T-helper 2 cell treated with Interferon-gamma antibody and Interleukin-4, amounts not matched to agents 5 μg/mL and 100 μg/mL, for 36 hours (primary cell): Measurements from ENCODE around the gene PCDHA6.
"Not testable (repeated sequence)": the region's sequence is repeated elsewhere in the genome, so short reads cannot be mapped to it uniquely, and the experiment has no call there.

Source experiments
- DNase-seq: peaks from one replicate; pipeline ENCODE4 v3.0.0; 2021; ENCODE audit warnings: low spot score
- H3K27ac Mint-ChIP-seq: one replicate; pipeline ENCODE4 v1.8.0; 2021; ENCODE audit warnings: mild to moderate bottlenecking, mixed read lengths
- H3K27me3 Mint-ChIP-seq: one replicate; pipeline ENCODE4 v1.8.0; 2021; ENCODE audit warnings: low read depth, mixed read lengths
- H3K36me3 Mint-ChIP-seq: one replicate; pipeline ENCODE4 v1.8.0; 2021; ENCODE audit warnings: low read depth, mixed read lengths
- H3K4me1 Mint-ChIP-seq: one replicate; pipeline ENCODE4 v1.8.0; 2021; ENCODE audit warnings: low read depth, mixed read lengths
- H3K4me3 Mint-ChIP-seq: one replicate; pipeline ENCODE4 v1.8.0; 2022; ENCODE audit warnings: mild to moderate bottlenecking, moderate library complexity, mixed read lengths
- H3K9me3 Mint-ChIP-seq: one replicate; pipeline ENCODE4 v1.8.0; 2021; ENCODE audit warnings: mixed read lengths

PCDHA6 gene

GRCh38 chr5:140835622-140836510 lies 8.1 kb downstream of the PCDHA6 start:
- Mint-ChIP-seq H3K4me1 (no peaks in the 10 kb centered on the region), H3K36me3 (no peaks in the 10 kb centered on the region), H3K4me3 (no peak overlapping the region), H3K27me3 (no peaks in the 10 kb centered on the region), H3K9me3 (peaks cover 27% of the 10 kb centered on the region), H3K27ac (no peak overlapping the region)
- DNase-seq: no peak

GRCh38 chr5:140840978-140841962 lies 13.5 kb downstream of the PCDHA6 start, which contains the start of gene PCDHA8:
TSS of gene PCDHA8 (plus strand) at chr5:140841187. CDS start at chr5:140841322, 135 bp downstream.
- peaks cover 28% of the 10 kb centered on the region for H3K9me3 Mint-ChIP-seq
- H3K27me3 Mint-ChIP-seq: no peaks in the 10 kb centered on the region
- H3K4me1 Mint-ChIP-seq: no peaks in the 10 kb centered on the region
- H3K36me3 Mint-ChIP-seq: no peaks in the 10 kb centered on the region
- no peak within 1 kb of the TSS for H3K27ac Mint-ChIP-seq
- no peak within 1 kb of the TSS for H3K4me3 Mint-ChIP-seq
- DNase-seq: no peak

- Mint-ChIP-seq H3K4me1 (no peaks in the 10 kb centered on the region), H3K27me3 (no peaks in the 10 kb centered on the region), H3K36me3 (no peaks in the 10 kb centered on the region), H3K27ac (no peak overlapping the region), H3K9me3 (peaks cover 39% of the 10 kb centered on the region), H3K4me3 (no peak overlapping the region)
- no peak for DNase-seq
Measured at GRCh38 chr5:140842798-140843733, 15.3 kb downstream of the PCDHA6 start.

GRCh38 chr5:140848139-140849102 lies 20.7 kb downstream of the PCDHA6 start, which contains the start of gene PCDHA9:
TSS of gene PCDHA9 (plus strand) at chr5:140848382. CDS start at chr5:140848496, 114 bp downstream.
- not testable (repeated sequence) for H3K4me1 Mint-ChIP-seq, H3K4me3 Mint-ChIP-seq, DNase-seq, H3K27ac Mint-ChIP-seq, H3K36me3 Mint-ChIP-seq, H3K27me3 Mint-ChIP-seq
- H3K9me3 Mint-ChIP-seq: peaks cover 34% of the 10 kb centered on the region

GRCh38 chr5:140849831-140850634 lies 22.3 kb downstream of the PCDHA6 start:
- not testable (repeated sequence) for H3K27me3 Mint-ChIP-seq, DNase-seq, H3K4me1 Mint-ChIP-seq, H3K36me3 Mint-ChIP-seq, H3K4me3 Mint-ChIP-seq, H3K27ac Mint-ChIP-seq
- H3K9me3 Mint-ChIP-seq: peaks cover 31% of the 10 kb centered on the region

GRCh38 chr5:140855772-140856674 lies 28.3 kb downstream of the PCDHA6 start, which contains the start of gene PCDHA10:
TSS of gene PCDHA10 (plus strand) at chr5:140855897. CDS start at chr5:140856049, 152 bp downstream.
- DNase-seq: no peak
- Mint-ChIP-seq H3K9me3 (peaks cover 44% of the 10 kb centered on the region), H3K27ac (no peak within 1 kb of the TSS)

GRCh38 chr5:140857177-140857986 lies 29.6 kb downstream of the PCDHA6 start:
- DNase-seq: no peak
- H3K36me3 Mint-ChIP-seq: peaks cover 3% of the 10 kb centered on the region
- H3K4me3 Mint-ChIP-seq: no peak overlapping the region
- no peaks in the 10 kb centered on the region for H3K27me3 Mint-ChIP-seq
- no peaks in the 10 kb centered on the region for H3K4me1 Mint-ChIP-seq
- H3K27ac Mint-ChIP-seq: no peak overlapping the region
- H3K9me3 Mint-ChIP-seq: peaks cover 48% of the 10 kb centered on the region

More at GRCh38 chr5:140855772-140856674, 28.3 kb downstream of the PCDHA6 start, which contains the start of gene PCDHA10:
- Mint-ChIP-seq H3K27me3 (no peaks in the 10 kb centered on the region), H3K36me3 (peaks cover 3% of the 10 kb centered on the region), H3K4me1 (no peaks in the 10 kb centered on the region), H3K4me3 (no peak within 1 kb of the TSS)

GRCh38 chr5:140857987-140858240 lies 30.2 kb downstream of the PCDHA6 start:
- H3K27me3 Mint-ChIP-seq: no peaks in the 10 kb centered on the region
- no peaks in the 10 kb centered on the region for H3K4me1 Mint-ChIP-seq
- H3K4me3 Mint-ChIP-seq: no peak overlapping the region
- no peak for DNase-seq
- peaks cover 45% of the 10 kb centered on the region for H3K9me3 Mint-ChIP-seq
- no peak overlapping the region for H3K27ac Mint-ChIP-seq
- H3K36me3 Mint-ChIP-seq: peaks cover 3% of the 10 kb centered on the region

- H3K27ac Mint-ChIP-seq: no peak overlapping the region
- DNase-seq: no peak
- H3K36me3 Mint-ChIP-seq: peaks cover 2% of the 10 kb centered on the region
- H3K9me3 Mint-ChIP-seq: peaks cover 24% of the 10 kb centered on the region
- H3K27me3 Mint-ChIP-seq: no peaks in the 10 kb centered on the region
- no peaks in the 10 kb centered on the region for H3K4me1 Mint-ChIP-seq
- H3K4me3 Mint-ChIP-seq: no peak overlapping the region
Measured at GRCh38 chr5:140862441-140863295, 34.9 kb downstream of the PCDHA6 start.
